GM12873 (cell line): ENCODE measurements around the gene SMS.

Source experiments
- CTCF ChIP-seq: IDR thresholded peaks from 2 replicates; pipeline ENCODE4 v1.5.1; 2012; ENCODE audit warnings: low read depth, mild to moderate bottlenecking, moderate library complexity, low read length, control low read depth; ENCODE audit not compliant: insufficient read depth; ENCODE audit errors: missing control alignments

Gene SMS

DNA sequence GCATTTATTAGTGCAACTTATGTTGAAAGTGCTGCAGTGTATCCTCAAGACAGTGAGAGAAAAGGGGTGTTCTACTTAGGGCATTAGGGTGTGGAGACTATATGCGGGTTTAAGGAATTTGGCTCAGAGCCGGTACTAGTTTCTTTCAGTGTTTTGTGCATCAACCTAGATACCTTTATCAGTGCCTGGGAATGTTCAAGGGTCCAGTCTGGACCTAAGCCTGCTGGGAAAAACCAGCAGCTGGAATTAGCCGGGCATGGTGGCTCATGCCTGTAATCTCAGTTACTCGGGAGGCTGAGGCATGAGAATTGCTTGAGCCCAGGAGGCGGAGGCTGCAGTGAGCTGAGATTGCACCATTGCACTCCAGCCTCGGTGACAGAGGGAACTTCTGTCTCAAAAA lies 99.0 kb downstream of the SMS start:
- TF ChIP-seq CTCF: no peak

- no peak for TF ChIP-seq CTCF
Observed at GRCh38 chrX:22040184-22040583, 99.7 kb downstream of the SMS start.

DNA sequence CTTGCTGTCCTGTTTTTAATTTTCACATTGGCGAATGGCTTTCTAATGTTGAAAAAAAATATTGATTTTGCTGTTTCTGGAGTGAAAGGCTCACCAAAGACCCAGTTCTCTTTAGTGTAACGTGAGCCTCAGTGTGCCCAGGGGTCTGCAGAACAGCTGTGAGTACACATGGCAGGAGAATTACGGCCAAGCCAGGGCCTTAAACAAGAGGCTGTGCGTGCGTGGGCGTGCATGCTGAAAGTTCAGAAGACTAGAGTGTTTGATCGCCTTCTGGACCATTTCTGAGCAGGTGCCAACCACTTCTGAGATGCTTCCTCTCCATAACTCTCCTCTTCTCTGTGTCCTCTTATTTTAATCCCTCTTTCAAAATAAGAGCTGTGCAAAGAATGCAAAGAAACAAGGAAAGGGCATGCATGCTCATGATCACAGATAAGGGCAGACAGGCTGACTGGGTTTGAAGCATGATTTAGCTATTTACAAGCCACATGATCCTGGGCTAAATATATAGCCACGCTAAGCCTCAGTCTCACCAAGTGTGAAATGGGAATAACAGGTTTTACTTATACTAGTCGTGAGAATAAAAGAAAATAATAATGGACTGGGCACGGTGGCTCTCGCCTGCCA lies 101.5 kb downstream of the SMS start:
- no peak for TF ChIP-seq CTCF

- TF ChIP-seq CTCF: no peak
Observed at GRCh38 chrX:22043872-22044271, 103.4 kb downstream of the SMS start.
